K562 (cell line): ENCODE measurements around the gene RPS19BP1. TPM values are rescaled to one million over a fixed set of nuclear protein-coding genes. Genes with fewer than 3 reads are reported as not detected.

Experiments
- ATAC-seq: fragments of 200-7000 bp; cut with Tn5 transposase; 3 replicates; pipeline ENCODE4 v1.9.1; 2020; ENCODE audit warnings: moderate library complexity
- BruUV-seq: library from RNA; stranded (reverse); fragments of 400-500 nt; replicated peaks from 2 replicates; lab custom pipeline; 2021; lab: Mats Ljungman, UMichigan
- CTCF ChIA-PET: fragments of 300-600 bp; formaldehyde crosslinking; extraction: SDS; loops from one replicate; lab custom pipeline; 2021; ENCODE audit warnings: low intra/inter-chr PET ratio; lab: Yijun Ruan, JAX
- POLR2A ChIA-PET: fragments of 300-600, 350-650 bp; sonication (Branson Sonifier 250); formaldehyde crosslinking; extraction: SDS; loops from one replicate; lab custom pipeline; 2021; ENCODE audit warnings: antibody characterized with exemption, inconsistent platforms; lab: Yijun Ruan, JAX
- DNase-seq, 4 experiments: peaks; one replicate each; pipeline versions ENCODE4 v3.0.0 to v3.0.0-alpha.2; 2011 to 2018; ENCODE audit warnings: low spot score in 3 of 4, mixed read lengths in 3 of 4; ENCODE audit errors: extremely low read depth in 1 of 4
- FAIRE-seq: peaks from 2 replicates; lab custom pipeline; 2011; peaks lifted over from hg19 to GRCh38; lab: Jason Lieb, UNC
- H2AFZ ChIP-seq: 2 replicates; pipeline ENCODE4 v1.6.0; 2011; ENCODE audit warnings: low read depth, low read length, control low read depth, inconsistent platforms
- H3K27ac ChIP-seq: fragments of 200-600 bp; 3 replicates; pipeline ENCODE4 v1.8.0; 2011; ENCODE audit warnings: low read depth, mild to moderate bottlenecking, control low read depth, inconsistent platforms, low read length, moderate library complexity, mixed read lengths; ENCODE audit errors: extremely low read depth
- H3K27me3 ChIP-seq, 2 experiments: fragments of 300-600 bp in 1 of 2; 2 replicates in 1 of 2; 3 replicates in 1 of 2; pipeline versions ENCODE4 v1.6.0 to v1.8.0; 2011; ENCODE audit warnings: inconsistent platforms in 2 of 2, low read length in 2 of 2, mild to moderate bottlenecking in 1 of 2, mixed read lengths in 1 of 2, moderate library complexity in 1 of 2; ENCODE audit not compliant: control insufficient read depth in 2 of 2, insufficient read depth in 2 of 2
- H3K36me3 ChIP-seq: fragments of 300-600 bp; 3 replicates; pipeline ENCODE4 v1.8.0; 2011; ENCODE audit warnings: mild to moderate bottlenecking, low read length, inconsistent platforms; ENCODE audit not compliant: control insufficient read depth, insufficient read depth
- H3K4me1 ChIP-seq, 2 experiments: fragments of 200-600 bp in 1 of 2; replicated peaks in 1 of 2; 2 replicates in 1 of 2; 3 replicates in 1 of 2; pipeline versions ENCODE4 v1.5.1 to v1.8.0; 2011; ENCODE audit warnings: inconsistent platforms in 2 of 2, low read length in 2 of 2, mild to moderate bottlenecking in 1 of 2, mixed read lengths in 1 of 2, moderate library complexity in 1 of 2; ENCODE audit not compliant: control insufficient read depth in 2 of 2, insufficient read depth in 2 of 2
- H3K4me2 ChIP-seq: 2 replicates; pipeline ENCODE4 v1.6.1; 2011; ENCODE audit warnings: low read length, control low read depth, inconsistent platforms, mixed read lengths; ENCODE audit not compliant: insufficient read depth
- H3K4me3 ChIP-seq: fragments of 200-600 bp; sonication (generic), shearing (Covaris generic); 2 replicates; pipeline ENCODE4 v1.5.1; 2016; ENCODE audit warnings: control low read depth, inconsistent platforms
- H3K79me2 ChIP-seq: fragments of 200-600 bp; 3 replicates; pipeline ENCODE4 v1.8.0; 2011; ENCODE audit warnings: low read length, inconsistent platforms; ENCODE audit not compliant: control insufficient read depth, insufficient read depth
- H3K9ac ChIP-seq, 2 experiments: 2 replicates each; pipeline versions ENCODE4 v1.6.0 to v1.6.1; 2011; ENCODE audit warnings: low read depth in 2 of 2, low read length in 2 of 2, control low read depth in 1 of 2, inconsistent platforms in 1 of 2, mild to moderate bottlenecking in 1 of 2, mixed read lengths in 1 of 2; ENCODE audit not compliant: insufficient read depth in 1 of 2
- H3K9me1 ChIP-seq: one replicate; pipeline ENCODE4 v1.6.0; 2011; ENCODE audit warnings: inconsistent platforms, mild to moderate bottlenecking, low read length, moderate library complexity; ENCODE audit not compliant: control insufficient read depth, insufficient read depth
- H3K9me3 ChIP-seq: replicated peaks from 2 replicates; pipeline ENCODE4 v1.5.1; 2011; ENCODE audit warnings: low read depth, low read length, inconsistent platforms; ENCODE audit not compliant: control insufficient read depth, insufficient read depth
- H4K20me1 ChIP-seq: replicated peaks from 2 replicates; pipeline ENCODE4 v1.6.1; 2011; ENCODE audit warnings: low read length, inconsistent platforms, mixed read lengths; ENCODE audit not compliant: control insufficient read depth, insufficient read depth
- ARID2 ChIP-seq: fragments of 450-650 bp; IDR thresholded peaks from 2 replicates; pipeline ENCODE4 v1.6.1; 2017; ENCODE audit warnings: antibody characterized with exemption, mild to moderate bottlenecking
- BRF1 ChIP-seq: IDR thresholded peaks from 3 replicates; pipeline ENCODE4 v1.6.1; 2011; ENCODE audit warnings: borderline replicate concordance, mild to moderate bottlenecking; ENCODE audit not compliant: insufficient read length; ENCODE audit errors: extremely low read depth
- CC2D1A ChIP-seq: fragments of 450-650 bp; IDR thresholded peaks from 2 replicates; pipeline ENCODE4 v1.6.1; 2017; ENCODE audit warnings: mild to moderate bottlenecking
- CXXC5 ChIP-seq: fragments of 250-450 bp; sonication (Bioruptor Pico); IDR thresholded peaks from 2 replicates; pipeline ENCODE4 v1.8.0; 2022; ENCODE audit warnings: inconsistent platforms, mild to moderate bottlenecking, moderate library complexity
- DACH1 ChIP-seq: fragments of 450-650 bp; IDR thresholded peaks from 2 replicates; pipeline ENCODE4 v1.6.1; 2018; ENCODE audit not compliant: partially characterized antibody
- DNMT1 ChIP-seq: fragments of 450-650 bp; IDR thresholded peaks from 2 replicates; pipeline ENCODE4 v1.6.1; 2016; ENCODE audit warnings: antibody characterized with exemption, mild to moderate bottlenecking
- ESRRA ChIP-seq: fragments of 450-650 bp; IDR thresholded peaks from 2 replicates; pipeline ENCODE4 v1.6.1; 2014; ENCODE audit warnings: low read depth, mild to moderate bottlenecking, moderate library complexity, borderline replicate concordance
- FOXM1 ChIP-seq, 2 experiments: fragments of 450-650 bp in 1 of 2; sonication (generic) in 1 of 2; formaldehyde crosslinking in 1 of 2; IDR thresholded peaks; 2 replicates each; pipeline versions ENCODE4 v1.6.1 to v1.9.0; 2017 to 2022; ENCODE audit warnings: low read depth in 2 of 2, mild to moderate bottlenecking in 2 of 2, missing genetic modification reagents in 1 of 2, moderate library complexity in 1 of 2
- HMBOX1 ChIP-seq: sonication (generic); IDR thresholded peaks from 2 replicates; pipeline ENCODE4 v1.6.1; 2016
- KHSRP ChIP-seq: fragments of 450-650 bp; IDR thresholded peaks from 2 replicates; pipeline ENCODE4 v1.6.1; 2017
- PHF20 ChIP-seq: fragments of 450-650 bp; IDR thresholded peaks from 2 replicates; pipeline ENCODE4 v1.6.1; 2018; ENCODE audit not compliant: partially characterized antibody
- SMARCA4 ChIP-seq: fragments of 450-650 bp; IDR thresholded peaks from 2 replicates; pipeline ENCODE4 v1.6.1; 2016
- STAG1 ChIP-seq: sonication (generic); formaldehyde crosslinking; IDR thresholded peaks from 2 replicates; pipeline ENCODE4 v1.5.0; 2020; ENCODE audit warnings: missing genetic modification reagents, borderline replicate concordance
- TEAD1 ChIP-seq, 2 experiments: fragments of 450-650 bp in 1 of 2; sonication (generic) in 1 of 2; formaldehyde crosslinking; IDR thresholded peaks; 2 replicates each; pipeline versions ENCODE4 v1.4.0 to v1.8.0; 2020 to 2022; ENCODE audit warnings: mild to moderate bottlenecking in 2 of 2, missing genetic modification reagents in 1 of 2
- ZBTB7A ChIP-seq: IDR thresholded peaks from 2 replicates; pipeline ENCODE4 v1.6.1; 2011; ENCODE audit warnings: low read depth, mild to moderate bottlenecking, low read length, moderate library complexity, borderline replicate concordance; ENCODE audit not compliant: control insufficient read depth
- WGBS: fragments of 100-300 bp; shearing (Covaris generic); methylation state at CpG from one replicate; pipeline ENCODE4 v1.1.6; 2016; ENCODE audit warnings: low coverage, mixed read lengths; ENCODE audit not compliant: insufficient coverage; ENCODE audit errors: missing lambda C conversion rate; 5-methylcytosine and 5-hydroxymethylcytosine counted together
- in situ Hi-C: fragments of 300-500 bp; cut with MboI; formaldehyde crosslinking; loops from 4 replicates; pipeline ENCODE4 v1.15.0; 2018; ENCODE audit warnings: inconsistent platforms, mixed read lengths
- intact Hi-C: fragments of 100-400 bp; cut with micrococcal nuclease; formaldehyde crosslinking; loops from 2 replicates; pipeline ENCODE4 v1.14.2; 2022
- polyA plus RNA-seq, 8 experiments: library from polyadenylated mRNA; depleted of rRNA in 4 of 8; stranded (reverse) in 5 of 8; unstranded in 3 of 8; fragments of >200 nt; fragmentation: Nextera tagmentation in 2 of 8; fragmentation: Illumina TruSeq in 1 of 8; extraction: Ambion mirVana in 2 of 8; extraction: Trizol in 1 of 8; gene quantifications; 2 replicates each; pipeline versions ENCODE4 v1.2.1 to v1.2.3, GENCODE V29; 2011 to 2014; ENCODE audit warnings: inconsistent platforms in 1 of 8, missing spikeins in 1 of 8
- total RNA-seq, 7 experiments: library from RNA; depleted of rRNA in 6 of 7; stranded (reverse); fragments of >200 nt in 6 of 7; fragmentation: Illumina TruSeq in 2 of 7; extraction: Trizol in 2 of 7; gene quantifications; 2 replicates each; pipeline versions ENCODE4 v1.2.1 to v1.2.3, GENCODE V29; 2011 to 2021; ENCODE audit warnings: low replicate concordance in 1 of 7
- TF ChIP-seq, protein P1 (sequence below), 2 experiments: IDR thresholded peaks; 2 replicates each; pipeline ENCODE4 v1.6.1; 2011; ENCODE audit warnings: borderline replicate concordance in 1 of 2, control low read depth in 1 of 2, low read depth in 1 of 2, low read length in 1 of 2, mild to moderate bottlenecking in 1 of 2, mixed read lengths in 1 of 2, moderate library complexity in 1 of 2; ENCODE audit not compliant: insufficient read depth in 1 of 2, insufficient read length in 1 of 2, poor library complexity in 1 of 2, severe bottlenecking in 1 of 2; ENCODE audit errors: extremely low read depth in 1 of 2

Gene RPS19BP1
- total and polyA plus RNA-seq, 9 of the 15 experiments (the other 6 are each of a cell fraction or from before 2014, with no cell fraction given), result 3.0 to 223 (median 84.3) TPM

DNA sequence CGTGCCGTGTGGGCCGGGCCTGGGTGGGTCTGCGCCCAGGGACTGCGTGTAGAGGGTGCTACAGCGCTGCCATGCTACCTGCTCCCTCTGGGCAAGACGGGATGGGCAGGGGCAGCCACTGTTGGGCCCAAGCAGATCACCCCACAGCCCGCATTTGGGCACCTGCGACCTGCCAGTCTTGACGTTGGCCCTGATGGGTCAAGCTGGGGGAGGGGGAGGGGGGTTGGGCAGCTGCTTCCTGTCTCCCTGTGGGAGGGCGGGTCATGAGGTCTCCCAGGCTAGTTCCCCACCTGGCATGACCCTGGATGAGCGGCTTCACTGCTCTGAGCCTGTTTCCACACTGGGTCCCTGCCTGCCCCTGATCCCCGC, 2.8 kb upstream of the RPS19BP1 start (continued):
- no peak for TF ChIP-seq KHSRP
- TF ChIP-seq DNMT1, result no peak
- no peak for TF ChIP-seq FOXM1 (IDR thresholded peaks at IDR 0.05; ENCODE audit: low read depth)
- TF ChIP-seq FOXM1 (CRISPR knock-in tag; IDR thresholded peaks at IDR 0.05; ENCODE audit: low read depth), result no peak
- TF ChIP-seq, all 486 proteins: peak for 0

- ChIA-PET CTCF (interaction anchor here (0.5 to 2.2 kb wide), 8 partner anchors 25 to 1365 kb away, joined by 3 to 18 read pairs (median 3); no protein-coding TSS in a partner anchor), POLR2A (interaction anchor here (0.6 kb wide), 1 partner anchor 12 kb away, joined by 3 read pairs; no protein-coding TSS in a partner anchor)
- no peaks in the 10 kb centered on the region for H3K9me1 ChIP-seq
- H2AFZ ChIP-seq, result peak overlapping the region; percentile 98
- H3K79me2 ChIP-seq, result peaks cover 28% of the 10 kb centered on the region
- peak overlapping the region; percentile 62 for H3K4me2 ChIP-seq
- H3K9me3 ChIP-seq, result no peaks in the 10 kb centered on the region
- H3K27me3 ChIP-seq, result no peaks in the 10 kb centered on the region
- FAIRE-seq, result peak; percentile 64
- peaks cover 20% of the 10 kb centered on the region for H3K36me3 ChIP-seq
- ATAC-seq, result peak; percentile 66
- H3K9ac ChIP-seq, result peak overlapping the region; percentile 49 to 83
- intact Hi-C loops, result loop anchor here (5.0 kb wide), 2 partner anchors 37 to 503 kb away; no protein-coding TSS in a partner anchor
- 7% methylated on average over 20 of the region's 41 CpGs for WGBS
- peaks cover 19 to 39% of the 10 kb centered on the region in 2 experiments; a peak in 4 of 5 replicates for H3K4me1 ChIP-seq
- DNase-seq, result peak; percentile 72 to 82 (median 74)
- H3K4me3 ChIP-seq, result no peak overlapping the region
- H4K20me1 ChIP-seq, result peaks cover 7% of the 10 kb centered on the region; the same call in 1 of the 2 replicates
- BruUV-seq, result no TSS peak
- in situ Hi-C loops, result loop anchor here (5.0 to 10.0 kb wide), 2 partner anchors 372 to 650 kb away; no protein-coding TSS in a partner anchor
- H3K27ac ChIP-seq, result no peak overlapping the region
- TF ChIP-seq ARID2 (peak; percentile 52; the same call in 1 of the 2 replicates), DACH1 (peak; percentile 24), CXXC5 (CRISPR knock-in tag) (peak; percentile 53; the same call in 1 of the 2 replicates), STAG1 (CRISPR knock-in tag) (peak; percentile 99), ZBTB7A (peak; percentile 93), CC2D1A (peak; percentile 36; the same call in 1 of the 2 replicates), SMARCA4 (0 out of 2 replicates have a peak, but pooled peaks have one; percentile 47), TEAD1 (CRISPR knock-in tag; IDR thresholded peaks at IDR 0.05) (peak; percentile 99 to 100), PHF20 (peak; percentile 43), BRF1 (no peak), ESRRA (no peak), HMBOX1 (no peak)
- TF ChIP-seq, protein P1, sequence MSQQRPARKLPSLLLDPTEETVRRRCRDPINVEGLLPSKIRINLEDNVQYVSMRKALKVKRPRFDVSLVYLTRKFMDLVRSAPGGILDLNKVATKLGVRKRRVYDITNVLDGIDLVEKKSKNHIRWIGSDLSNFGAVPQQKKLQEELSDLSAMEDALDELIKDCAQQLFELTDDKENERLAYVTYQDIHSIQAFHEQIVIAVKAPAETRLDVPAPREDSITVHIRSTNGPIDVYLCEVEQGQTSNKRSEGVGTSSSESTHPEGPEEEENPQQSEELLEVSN (IDR thresholded peaks at IDR 0.05; ENCODE audit: borderline replicate concordance in 1 of 2, extremely low read depth in 1 of 2, insufficient read depth in 1 of 2, insufficient read length in 1 of 2, low read depth in 1 of 2, low read length in 1 of 2, poor library complexity in 1 of 2, severe bottlenecking in 1 of 2), result peak in 1 of 2 experiments; percentile 32
Observed at GRCh38 chr22:39534591-39535356, 2.2 kb upstream of the RPS19BP1 start.
